Measurements from ENCODE around the gene SLC12A7.

DNA sequence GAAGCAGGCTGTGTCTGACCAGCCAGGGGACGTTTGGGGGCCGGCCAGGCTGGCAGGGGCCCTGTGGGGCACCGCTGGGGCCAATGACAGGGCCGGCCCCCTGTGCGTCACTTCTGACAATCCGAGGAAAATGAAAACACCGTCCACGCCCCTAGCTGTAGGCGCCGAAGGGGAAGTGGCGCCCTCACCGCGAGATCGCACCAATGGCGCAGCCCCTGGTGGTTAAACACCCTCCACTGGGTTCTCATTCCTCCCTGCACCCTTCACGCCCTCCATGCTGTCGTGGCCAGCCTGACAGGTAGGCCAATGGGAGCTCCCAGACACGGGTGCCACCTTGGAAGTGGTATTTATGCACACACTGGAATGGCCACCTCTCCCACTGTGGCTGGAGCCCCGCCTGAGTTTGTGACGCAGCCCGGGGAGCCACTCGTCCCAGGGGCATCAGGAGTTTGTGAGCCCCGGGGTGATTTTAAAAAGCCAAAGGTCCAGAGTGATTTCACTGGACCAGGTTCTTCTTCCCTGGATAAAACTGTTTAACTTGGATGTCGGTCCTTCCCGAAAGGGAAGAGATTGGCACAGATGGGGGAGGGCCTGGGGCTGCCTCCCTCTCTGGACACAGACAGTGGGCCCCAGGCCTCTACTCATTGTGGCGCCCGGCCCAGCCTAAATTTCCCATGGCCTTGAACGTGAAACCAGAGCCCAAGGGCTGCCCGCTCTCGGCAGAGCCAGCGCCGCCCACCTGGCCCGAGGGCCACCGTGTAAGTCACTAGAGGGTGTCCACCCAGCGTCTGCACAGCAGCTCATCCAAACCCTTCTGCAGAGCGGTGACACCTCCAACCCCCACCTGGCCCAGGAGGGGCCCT, 53.5 kb downstream of the SLC12A7 start:
- TF ChIP-seq, protein P1, sequence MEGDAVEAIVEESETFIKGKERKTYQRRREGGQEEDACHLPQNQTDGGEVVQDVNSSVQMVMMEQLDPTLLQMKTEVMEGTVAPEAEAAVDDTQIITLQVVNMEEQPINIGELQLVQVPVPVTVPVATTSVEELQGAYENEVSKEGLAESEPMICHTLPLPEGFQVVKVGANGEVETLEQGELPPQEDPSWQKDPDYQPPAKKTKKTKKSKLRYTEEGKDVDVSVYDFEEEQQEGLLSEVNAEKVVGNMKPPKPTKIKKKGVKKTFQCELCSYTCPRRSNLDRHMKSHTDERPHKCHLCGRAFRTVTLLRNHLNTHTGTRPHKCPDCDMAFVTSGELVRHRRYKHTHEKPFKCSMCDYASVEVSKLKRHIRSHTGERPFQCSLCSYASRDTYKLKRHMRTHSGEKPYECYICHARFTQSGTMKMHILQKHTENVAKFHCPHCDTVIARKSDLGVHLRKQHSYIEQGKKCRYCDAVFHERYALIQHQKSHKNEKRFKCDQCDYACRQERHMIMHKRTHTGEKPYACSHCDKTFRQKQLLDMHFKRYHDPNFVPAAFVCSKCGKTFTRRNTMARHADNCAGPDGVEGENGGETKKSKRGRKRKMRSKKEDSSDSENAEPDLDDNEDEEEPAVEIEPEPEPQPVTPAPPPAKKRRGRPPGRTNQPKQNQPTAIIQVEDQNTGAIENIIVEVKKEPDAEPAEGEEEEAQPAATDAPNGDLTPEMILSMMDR (IDR thresholded peaks at IDR 0.05), result no peak
- no peak for TF ChIP-seq POLR2A (IDR thresholded peaks at IDR 0.05)
